Left ventricle myocardium inferior (tissue), 1 donor: ENCODE results near the gene ELP5. TPM values are rescaled to one million over a fixed set of nuclear protein-coding genes. Genes with fewer than 3 reads are reported as not detected.

Experiments
- DNase-seq: peaks from one replicate; pipeline ENCODE4 v3.0.0-alpha.2; 2020
- H3K27ac ChIP-seq: fragments of 200-600 bp; replicated peaks from 2 replicates; pipeline ENCODE4 v1.8.0; 2021
- H3K27me3 ChIP-seq: fragments of 200-600 bp; 2 replicates; pipeline ENCODE4 v1.8.0; 2021; ENCODE audit warnings: low read depth
- H3K36me3 ChIP-seq: fragments of 200-600 bp; 2 replicates; pipeline ENCODE4 v1.8.0; 2021
- H3K4me1 ChIP-seq: fragments of 200-600 bp; 2 replicates; pipeline ENCODE4 v1.8.0; 2021
- H3K4me3 ChIP-seq: fragments of 200-600 bp; 2 replicates; pipeline ENCODE4 v1.8.0; 2021; ENCODE audit warnings: mild to moderate bottlenecking, moderate library complexity
- H3K9me3 ChIP-seq: fragments of 200-600 bp; replicated peaks from 2 replicates; pipeline ENCODE4 v1.8.0; 2021
- intact Hi-C: fragments of 100-400 bp; cut with micrococcal nuclease; formaldehyde crosslinking; loops from one replicate; pipeline ENCODE4 v1.11.0; 2022
- total RNA-seq: library from RNA; stranded (reverse); fragmentation: NEBNext Ultra II Directional; extraction: Animal tissue kit (Norgen Biotek cat#: 25700); gene quantifications from one replicate; pipeline ENCODE4 v1.2.1, GENCODE V29; 2021
- TF ChIP-seq, protein P1 (sequence below): fragments of 200-600 bp; IDR thresholded peaks from 2 replicates; pipeline ENCODE4 v1.8.0; 2021; ENCODE audit warnings: antibody characterized with exemption, mild to moderate bottlenecking, borderline replicate concordance
- donor health status: DM: no; HTN: yes; CAD: no; lungs with severe emphysema.

Gene ELP5
- total RNA-seq, 1 donor from 2014 or later = 62.5 TPM

DNA sequence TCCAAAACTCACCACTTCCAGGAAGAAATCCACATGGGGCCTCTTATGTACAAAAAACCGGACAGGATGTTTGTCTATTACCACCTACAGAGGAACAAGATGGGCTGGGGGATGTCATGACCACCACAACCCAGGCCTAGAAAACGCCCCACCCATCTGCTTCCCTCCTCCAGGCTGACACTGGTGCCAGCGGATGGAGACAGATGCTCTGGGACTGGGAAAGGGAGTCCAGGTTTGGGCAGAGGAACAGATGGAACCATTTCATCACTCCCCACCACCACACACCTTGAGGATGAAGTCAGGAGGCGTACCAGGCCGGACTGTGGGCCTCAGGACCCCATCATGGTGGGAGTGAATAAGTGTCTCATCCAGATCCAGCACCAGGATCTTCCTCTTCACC, 5.2 kb upstream of the ELP5 start:
- H3K36me3 ChIP-seq = peaks cover 35% of the 10 kb centered on the region
- TF ChIP-seq, protein P1, sequence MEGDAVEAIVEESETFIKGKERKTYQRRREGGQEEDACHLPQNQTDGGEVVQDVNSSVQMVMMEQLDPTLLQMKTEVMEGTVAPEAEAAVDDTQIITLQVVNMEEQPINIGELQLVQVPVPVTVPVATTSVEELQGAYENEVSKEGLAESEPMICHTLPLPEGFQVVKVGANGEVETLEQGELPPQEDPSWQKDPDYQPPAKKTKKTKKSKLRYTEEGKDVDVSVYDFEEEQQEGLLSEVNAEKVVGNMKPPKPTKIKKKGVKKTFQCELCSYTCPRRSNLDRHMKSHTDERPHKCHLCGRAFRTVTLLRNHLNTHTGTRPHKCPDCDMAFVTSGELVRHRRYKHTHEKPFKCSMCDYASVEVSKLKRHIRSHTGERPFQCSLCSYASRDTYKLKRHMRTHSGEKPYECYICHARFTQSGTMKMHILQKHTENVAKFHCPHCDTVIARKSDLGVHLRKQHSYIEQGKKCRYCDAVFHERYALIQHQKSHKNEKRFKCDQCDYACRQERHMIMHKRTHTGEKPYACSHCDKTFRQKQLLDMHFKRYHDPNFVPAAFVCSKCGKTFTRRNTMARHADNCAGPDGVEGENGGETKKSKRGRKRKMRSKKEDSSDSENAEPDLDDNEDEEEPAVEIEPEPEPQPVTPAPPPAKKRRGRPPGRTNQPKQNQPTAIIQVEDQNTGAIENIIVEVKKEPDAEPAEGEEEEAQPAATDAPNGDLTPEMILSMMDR = no peak
- no peaks in the 10 kb centered on the region for H3K9me3 ChIP-seq
- intact Hi-C loops = no loop called here
- H3K4me3 ChIP-seq = no peak overlapping the region
- no peak overlapping the region for H3K27ac ChIP-seq
- peaks cover 53% of the 10 kb centered on the region for H3K4me1 ChIP-seq
- DNase-seq = no peak
- no peaks in the 10 kb centered on the region for H3K27me3 ChIP-seq

DNA sequence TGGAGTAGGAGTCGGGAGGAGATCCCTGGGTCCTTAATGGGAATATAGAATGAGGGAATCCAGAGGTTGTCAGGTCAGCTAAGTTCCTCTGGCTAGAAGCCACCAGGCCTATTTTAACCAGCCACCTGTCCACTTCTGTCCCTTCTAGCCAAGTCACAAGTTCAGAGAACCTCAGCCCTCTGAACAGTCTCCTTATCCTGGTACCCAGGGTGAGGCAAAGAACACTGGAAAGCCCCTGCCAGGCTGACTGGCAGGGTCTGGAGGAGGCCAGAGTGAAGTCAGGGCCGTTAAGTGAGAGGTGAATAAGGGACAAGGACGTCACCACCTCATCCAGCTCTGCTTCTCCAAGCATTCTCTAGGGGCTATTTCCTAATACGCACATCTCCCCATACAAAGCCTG, 3.2 kb upstream of the ELP5 start:
- peaks cover 35% of the 10 kb centered on the region for H3K36me3 ChIP-seq
- peak overlapping the region; percentile 99 for H3K27ac ChIP-seq
- H3K4me1 ChIP-seq = peaks cover 55% of the 10 kb centered on the region
- no peak for DNase-seq
- H3K9me3 ChIP-seq = no peaks in the 10 kb centered on the region
- peak overlapping the region; percentile 99 for H3K4me3 ChIP-seq
- TF ChIP-seq, protein P1 = no peak
- no peaks in the 10 kb centered on the region for H3K27me3 ChIP-seq
- intact Hi-C loops = no loop called here

DNA sequence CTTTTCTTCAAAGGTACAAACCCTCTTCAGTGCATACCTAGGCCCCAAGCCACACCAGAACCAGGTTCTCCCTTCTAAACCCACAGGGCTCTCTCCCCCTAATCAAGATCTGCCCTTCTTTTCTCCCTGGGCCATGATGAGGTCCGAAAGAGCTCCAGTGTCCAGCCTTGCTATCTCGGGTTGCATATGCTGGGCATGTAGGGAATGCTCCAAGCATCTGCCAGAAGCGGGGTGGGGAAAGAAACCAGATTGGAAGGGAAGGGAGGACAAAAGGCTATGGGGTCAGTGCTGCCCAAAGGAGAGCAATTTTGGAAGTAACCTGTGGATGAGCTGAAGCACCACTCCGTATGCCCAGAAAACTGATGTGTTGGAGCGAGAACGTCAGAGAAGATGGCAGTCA, 2.8 kb upstream of the ELP5 start:
- Histone ChIP-seq H3K4me1 (peaks cover 52% of the 10 kb centered on the region), H3K4me3 (peak overlapping the region; percentile 99), H3K36me3 (peaks cover 35% of the 10 kb centered on the region), H3K27me3 (no peaks in the 10 kb centered on the region), H3K27ac (peak overlapping the region; percentile 99), H3K9me3 (no peaks in the 10 kb centered on the region)
- no peak for DNase-seq
- intact Hi-C loops = no loop called here
- TF ChIP-seq, protein P1 = no peak

DNA sequence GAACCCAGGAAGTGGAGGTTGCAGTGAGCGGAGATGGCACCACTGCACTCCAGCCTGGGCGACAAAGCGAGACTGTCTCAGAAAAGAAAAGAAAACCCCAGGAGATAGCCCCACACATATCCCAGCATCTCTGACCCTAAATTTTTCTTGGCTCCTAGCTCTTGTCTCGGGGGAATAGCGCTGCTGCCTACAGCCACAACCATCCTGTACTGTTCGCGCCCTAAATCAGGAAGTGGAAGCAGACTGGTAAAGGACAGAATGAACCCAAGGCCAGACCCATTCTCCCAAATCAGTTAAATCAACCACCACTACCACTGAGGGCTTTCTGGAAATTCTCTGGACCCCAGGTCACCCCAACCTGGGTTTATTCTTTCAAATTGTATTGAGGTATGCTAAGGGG, 2.2 kb upstream of the ELP5 start:
- TF ChIP-seq, protein P1 = no peak
- H3K27ac ChIP-seq = peak overlapping the region; percentile 99
- peaks cover 35% of the 10 kb centered on the region for H3K36me3 ChIP-seq
- peaks cover 52% of the 10 kb centered on the region for H3K4me1 ChIP-seq
- peak overlapping the region; percentile 99 for H3K4me3 ChIP-seq
- no peaks in the 10 kb centered on the region for H3K9me3 ChIP-seq
- H3K27me3 ChIP-seq = no peaks in the 10 kb centered on the region
- intact Hi-C loops = no loop called here
- DNase-seq = no peak

DNA sequence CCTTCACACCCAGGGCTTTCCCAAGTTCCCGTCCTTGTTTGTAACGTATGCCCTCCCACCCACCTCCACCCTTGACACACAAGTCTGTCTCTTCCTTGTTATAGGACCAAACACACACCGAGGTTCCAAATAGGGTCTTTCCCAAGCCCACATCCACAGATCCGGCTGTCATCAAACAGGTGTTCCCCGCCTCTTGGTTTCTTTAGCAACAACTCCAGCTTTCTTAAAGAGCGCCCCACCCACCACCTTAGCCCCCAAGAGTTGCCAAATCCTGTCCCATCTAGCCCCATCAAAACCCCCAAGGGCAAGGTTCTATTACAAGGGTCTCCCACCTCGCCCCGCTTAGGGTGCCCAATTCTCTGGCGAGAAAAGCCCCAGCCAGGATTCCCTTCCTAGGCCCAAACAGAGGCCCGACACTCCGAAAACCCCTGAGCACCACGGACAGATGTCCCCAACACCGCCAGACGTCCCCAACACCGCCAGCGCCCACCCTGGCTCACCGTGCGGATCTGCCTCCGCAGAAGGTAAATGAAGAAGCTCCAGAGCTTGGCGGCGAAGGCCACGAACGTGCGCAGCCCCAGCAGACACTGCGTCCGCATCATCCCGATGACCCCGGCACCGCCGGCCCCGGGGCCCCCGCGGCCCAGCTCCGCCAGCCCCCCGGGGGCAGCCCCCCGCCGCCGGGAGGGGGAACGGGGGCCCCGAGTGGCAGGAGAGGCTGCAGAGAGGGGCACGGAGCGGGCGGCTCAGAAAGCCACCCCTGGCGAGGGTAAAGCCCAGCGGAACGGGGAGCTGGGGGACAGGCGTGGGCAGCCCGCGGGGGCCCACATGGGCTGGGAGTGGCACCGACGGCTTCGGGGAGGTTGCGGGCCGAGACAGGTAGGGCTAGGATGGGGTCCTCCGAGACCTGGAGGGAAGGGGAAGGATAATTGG, 1.1 kb upstream of the ELP5 start:
- Histone ChIP-seq H3K27me3 (no peaks in the 10 kb centered on the region), H3K4me3 (peak overlapping the region; percentile 99), H3K27ac (peak overlapping the region; percentile 99), H3K9me3 (no peaks in the 10 kb centered on the region), H3K36me3 (peaks cover 35% of the 10 kb centered on the region), H3K4me1 (peaks cover 52% of the 10 kb centered on the region)
- DNase-seq = peak; percentile 34
- intact Hi-C loops = no loop called here
- TF ChIP-seq, protein P1 = no peak
